HCT116 (cell line): ENCODE data around the gene SLC16A1. TPM values are rescaled to one million over a fixed set of nuclear protein-coding genes. Genes with fewer than 3 reads are reported as not detected.
"Not testable (repeated sequence)": the region's sequence is repeated elsewhere in the genome, so short reads cannot be mapped to it uniquely, and the experiment has no call there.

ENCODE experiments used
- ATAC-seq: fragments of 200-7000 bp; cut with Tn5 transposase; 2 replicates; pipeline ENCODE4 v1.9.1; 2020; ENCODE audit warnings: mild to moderate bottlenecking, moderate library complexity
- BruUV-seq: library from RNA; stranded (reverse); fragments of 400-500 nt; replicated peaks from 2 replicates; lab custom pipeline; 2021; lab: Mats Ljungman, UMichigan
- CTCF ChIA-PET: fragments of 300-600 bp; sonication (Branson Sonifier 250); formaldehyde crosslinking; loops from one replicate; lab custom pipeline; 2021; ENCODE audit warnings: antibody characterized with exemption; lab: Charles Lee
- POLR2A ChIA-PET: fragments of 300-600, 350-600 bp; sonication (Branson Sonifier 250); formaldehyde crosslinking; loops from one replicate; lab custom pipeline; 2021; ENCODE audit warnings: antibody characterized with exemption; lab: Charles Lee
- RAD21 ChIA-PET, 2 experiments: fragments of 300-600 bp; sonication (Branson Sonifier 250); formaldehyde crosslinking; loops; one replicate each; lab custom pipeline; 2023; ENCODE audit warnings: low total read pairs in 2 of 2; ENCODE audit not compliant: uncharacterized antibody in 2 of 2, unreplicated experiment in 2 of 2, low non-redundant PET in 1 of 2; lab: Charles Lee
- DNase-seq: peaks from one replicate; pipeline ENCODE4 v3.0.0-alpha.2; 2010; ENCODE audit warnings: low read depth, low spot score
- H2AFZ ChIP-seq: fragments of 200-600 bp; shearing (Covaris generic), sonication (generic); 2 replicates; pipeline ENCODE4 v1.6.1; 2017; ENCODE audit warnings: low read depth, mixed run types, mixed read lengths, antibody characterized with exemption, low read length; ENCODE audit not compliant: poor library complexity, severe bottlenecking
- H3K27ac ChIP-seq: 2 replicates; pipeline ENCODE4 v1.5.1; 2012; ENCODE audit warnings: low read depth, low read length
- H3K27me3 ChIP-seq: fragments of 200-600 bp; sonication (generic); 2 replicates; pipeline ENCODE4 v1.6.1; 2016; ENCODE audit warnings: mixed run types, low read length, mixed read lengths; ENCODE audit not compliant: insufficient read depth
- H3K36me3 ChIP-seq, 2 experiments: fragments of 200-500 bp in 1 of 2; fragments of 200-600 bp in 1 of 2; sonication (Bioruptor generic) in 1 of 2; sonication (generic) in 1 of 2; 2 replicates each; pipeline versions ENCODE4 v1.5.1 to v1.6.1; 2014 to 2016; ENCODE audit warnings: low read length in 2 of 2, inconsistent platforms in 1 of 2, mixed read lengths in 1 of 2, mixed run types in 1 of 2; ENCODE audit not compliant: insufficient read depth in 2 of 2, control insufficient read depth in 1 of 2
- H3K4me1 ChIP-seq, 2 experiments: fragments of 200-600 bp in 1 of 2; sonication (generic) in 1 of 2; 2 replicates each; pipeline versions ENCODE4 v1.5.1 to v1.6.1; 2012 to 2017; ENCODE audit warnings: low read length in 2 of 2, inconsistent platforms in 1 of 2, mild to moderate bottlenecking in 1 of 2, mixed read lengths in 1 of 2, mixed run types in 1 of 2, moderate library complexity in 1 of 2; ENCODE audit not compliant: insufficient read depth in 2 of 2, control insufficient read depth in 1 of 2
- H3K4me2 ChIP-seq: fragments of 200-600 bp; sonication (generic); 2 replicates; pipeline ENCODE4 v1.6.1; 2017; ENCODE audit warnings: mixed run types, low read length, mixed read lengths
- H3K4me3 ChIP-seq, 2 experiments: fragments of 200-600 bp in 1 of 2; sonication (generic) in 1 of 2; replicated peaks in 1 of 2; 2 replicates each; pipeline ENCODE4 v1.5.1; 2011 to 2016; ENCODE audit warnings: low read length in 2 of 2, control low read depth in 1 of 2, low read depth in 1 of 2, mild to moderate bottlenecking in 1 of 2, mixed read lengths in 1 of 2, mixed run types in 1 of 2
- H3K79me2 ChIP-seq: fragments of 200-600 bp; sonication (generic); 2 replicates; pipeline ENCODE4 v1.6.1; 2017; ENCODE audit warnings: mild to moderate bottlenecking, mixed run types, low read length, moderate library complexity, mixed read lengths; ENCODE audit not compliant: insufficient read depth
- H3K9ac ChIP-seq: fragments of 200-600 bp; sonication (generic); 2 replicates; pipeline ENCODE4 v1.6.1; 2016; ENCODE audit warnings: low read length, mixed read lengths
- H3K9me2 ChIP-seq: fragments of 200-600 bp; sonication (generic), shearing (Covaris generic); 2 replicates; pipeline ENCODE4 v1.6.1; 2017; ENCODE audit warnings: mixed run types, mild to moderate bottlenecking, moderate library complexity; ENCODE audit not compliant: insufficient read depth
- H3K9me3 ChIP-seq, 2 experiments: fragments of 200-500 bp in 1 of 2; fragments of 200-600 bp in 1 of 2; sonication (Bioruptor generic) in 1 of 2; sonication (generic) in 1 of 2; 2 replicates each; pipeline ENCODE4 v1.6.1; 2014 to 2017; ENCODE audit warnings: low read length in 2 of 2, mixed read lengths in 2 of 2, inconsistent platforms in 1 of 2, low read depth in 1 of 2, mild to moderate bottlenecking in 1 of 2, mixed run types in 1 of 2, moderate library complexity in 1 of 2; ENCODE audit not compliant: control insufficient read depth in 1 of 2, insufficient read depth in 1 of 2
- H4K20me1 ChIP-seq: fragments of 200-600 bp; sonication (generic), shearing (Covaris generic); 2 replicates; pipeline ENCODE4 v1.6.1; 2017; ENCODE audit warnings: mixed run types, mild to moderate bottlenecking, moderate library complexity; ENCODE audit not compliant: insufficient read depth
- CEBPB ChIP-seq: IDR thresholded peaks from 2 replicates; pipeline ENCODE4 v1.6.1; 2012; ENCODE audit warnings: low read depth
- EGR1 ChIP-seq: IDR thresholded peaks from 2 replicates; pipeline ENCODE4 v1.6.1; 2012; ENCODE audit warnings: low read depth
- FOSL1 ChIP-seq: IDR thresholded peaks from 2 replicates; pipeline ENCODE4 v1.6.1; 2012; ENCODE audit warnings: low read depth
- POLR2AphosphoS5 ChIP-seq: IDR thresholded peaks from 2 replicates; pipeline ENCODE4 v1.6.1; 2011; ENCODE audit warnings: mild to moderate bottlenecking, low read depth, low read length, moderate library complexity
- SIN3A ChIP-seq: IDR thresholded peaks from 2 replicates; pipeline ENCODE4 v1.6.1; 2012; ENCODE audit warnings: low read depth
- TCF7L2 ChIP-seq: IDR thresholded peaks from 2 replicates; pipeline ENCODE4 v1.7.0; 2011; ENCODE audit warnings: borderline replicate concordance, inconsistent platforms; ENCODE audit not compliant: insufficient read depth, insufficient read length; ENCODE audit errors: extremely low read depth
- intact Hi-C: fragments of 100-400 bp; cut with micrococcal nuclease; formaldehyde crosslinking; loops from 2 replicates; pipeline ENCODE4 v1.10.0; 2022
- total RNA-seq: library from RNA; stranded (reverse); gene quantifications from one replicate; pipeline ENCODE4 v1.2.1, GENCODE V29; 2021; ENCODE audit not compliant: unreplicated experiment
- TF ChIP-seq, protein P1 (sequence below): IDR thresholded peaks from 2 replicates; pipeline ENCODE4 v1.6.1; 2011; ENCODE audit warnings: mild to moderate bottlenecking, low read length, moderate library complexity; ENCODE audit not compliant: insufficient replicate concordance; ENCODE audit errors: extremely low read depth
- TF ChIP-seq, protein P2 (sequence below): IDR thresholded peaks from 2 replicates; pipeline ENCODE4 v1.6.1; 2012; ENCODE audit warnings: low read depth

The SLC16A1 gene
- total RNA-seq, 1 experiment from 2014 or later, result 96.7 TPM

DNA sequence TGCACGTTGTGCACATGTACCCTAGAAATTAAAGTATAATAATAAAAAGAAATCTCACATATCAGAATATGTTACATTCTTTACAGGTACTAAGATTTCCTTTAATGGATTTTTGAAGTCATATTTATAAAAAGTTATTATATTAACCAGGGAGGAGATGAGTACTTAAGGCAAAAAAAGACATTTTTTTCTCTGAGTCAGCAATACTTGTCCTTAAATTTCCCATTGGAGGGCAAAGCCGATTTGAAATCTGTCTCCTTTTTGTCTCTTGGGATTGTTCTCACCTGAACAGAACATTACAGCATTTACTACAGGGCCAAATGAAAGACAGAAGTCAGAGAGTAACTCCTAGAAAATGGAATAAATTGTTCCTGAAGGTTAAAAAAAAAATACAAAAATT, 26.3 kb upstream of the SLC16A1 start (continued):
- TF ChIP-seq TCF7L2 (no peak), POLR2AphosphoS5 (no peak), FOSL1 (no peak), CEBPB (no peak), SIN3A (no peak)

DNA sequence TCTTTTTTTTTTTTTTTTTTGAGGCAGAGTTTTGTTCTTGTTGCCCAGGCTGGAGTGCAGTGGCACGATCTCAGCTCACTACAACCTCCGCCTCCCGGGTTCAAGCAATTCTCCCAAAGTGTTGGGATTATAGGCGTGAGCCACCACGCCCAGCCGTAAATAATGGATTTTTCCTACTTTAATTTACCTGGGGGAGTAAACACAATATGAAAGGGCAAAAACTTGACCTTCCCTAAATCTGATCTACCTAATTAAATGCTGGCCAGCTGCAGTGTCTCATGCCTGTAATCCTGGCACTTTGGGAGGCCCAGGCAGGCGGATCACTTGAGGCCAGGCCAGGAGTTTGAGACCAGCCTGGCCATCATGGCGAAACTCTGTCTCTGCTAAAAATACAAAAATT, 25.8 kb upstream of the SLC16A1 start:
- H3K9me3 ChIP-seq, ATAC-seq, H4K20me1 ChIP-seq, H3K79me2 ChIP-seq, H3K27me3 ChIP-seq, H3K4me3 ChIP-seq, H2AFZ ChIP-seq, H3K4me2 ChIP-seq, H3K9ac ChIP-seq, CTCF ChIA-PET, BruUV-seq, H3K9me2 ChIP-seq, RAD21 ChIA-PET, H3K4me1 ChIP-seq, H3K36me3 ChIP-seq, H3K27ac ChIP-seq, DNase-seq, POLR2A ChIA-PET, intact Hi-C loops: not testable (repeated sequence)

DNA sequence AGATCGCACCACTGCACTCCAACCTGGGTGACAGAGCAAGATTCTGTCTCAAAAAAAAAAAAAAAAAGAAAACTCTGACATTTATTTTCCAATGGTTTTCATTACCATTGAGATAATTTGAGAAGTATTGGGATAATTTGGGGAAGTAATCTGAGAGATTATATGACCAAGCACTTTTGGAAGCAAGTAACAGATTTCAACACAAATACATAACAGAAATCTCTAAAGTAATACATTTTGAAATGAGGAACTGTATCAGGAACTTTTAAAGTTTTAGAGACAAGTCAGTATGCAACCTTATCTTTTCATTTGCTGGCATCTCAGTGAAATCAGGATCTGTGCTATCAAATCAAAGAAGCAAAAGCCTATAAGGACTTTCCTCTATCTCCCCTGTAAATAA, 25.4 kb upstream of the SLC16A1 start:
- no peaks in the 10 kb centered on the region for H3K9me3 ChIP-seq
- intact Hi-C loops, result no loop called here
- H3K27ac ChIP-seq, result no peak overlapping the region
- H3K36me3 ChIP-seq, result no peaks in the 10 kb centered on the region
- no peak overlapping the region for H3K4me2 ChIP-seq
- no peak for DNase-seq
- RAD21 ChIA-PET, result no interaction called here
- TF ChIP-seq SIN3A, result no peak
- no peak for TF ChIP-seq EGR1
- no peak for TF ChIP-seq TCF7L2
- no peak for TF ChIP-seq POLR2AphosphoS5
- TF ChIP-seq, protein P1, sequence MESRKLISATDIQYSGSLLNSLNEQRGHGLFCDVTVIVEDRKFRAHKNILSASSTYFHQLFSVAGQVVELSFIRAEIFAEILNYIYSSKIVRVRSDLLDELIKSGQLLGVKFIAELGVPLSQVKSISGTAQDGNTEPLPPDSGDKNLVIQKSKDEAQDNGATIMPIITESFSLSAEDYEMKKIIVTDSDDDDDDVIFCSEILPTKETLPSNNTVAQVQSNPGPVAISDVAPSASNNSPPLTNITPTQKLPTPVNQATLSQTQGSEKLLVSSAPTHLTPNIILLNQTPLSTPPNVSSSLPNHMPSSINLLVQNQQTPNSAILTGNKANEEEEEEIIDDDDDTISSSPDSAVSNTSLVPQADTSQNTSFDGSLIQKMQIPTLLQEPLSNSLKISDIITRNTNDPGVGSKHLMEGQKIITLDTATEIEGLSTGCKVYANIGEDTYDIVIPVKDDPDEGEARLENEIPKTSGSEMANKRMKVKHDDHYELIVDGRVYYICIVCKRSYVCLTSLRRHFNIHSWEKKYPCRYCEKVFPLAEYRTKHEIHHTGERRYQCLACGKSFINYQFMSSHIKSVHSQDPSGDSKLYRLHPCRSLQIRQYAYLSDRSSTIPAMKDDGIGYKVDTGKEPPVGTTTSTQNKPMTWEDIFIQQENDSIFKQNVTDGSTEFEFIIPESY, result no peak
- TF ChIP-seq, protein P2, sequence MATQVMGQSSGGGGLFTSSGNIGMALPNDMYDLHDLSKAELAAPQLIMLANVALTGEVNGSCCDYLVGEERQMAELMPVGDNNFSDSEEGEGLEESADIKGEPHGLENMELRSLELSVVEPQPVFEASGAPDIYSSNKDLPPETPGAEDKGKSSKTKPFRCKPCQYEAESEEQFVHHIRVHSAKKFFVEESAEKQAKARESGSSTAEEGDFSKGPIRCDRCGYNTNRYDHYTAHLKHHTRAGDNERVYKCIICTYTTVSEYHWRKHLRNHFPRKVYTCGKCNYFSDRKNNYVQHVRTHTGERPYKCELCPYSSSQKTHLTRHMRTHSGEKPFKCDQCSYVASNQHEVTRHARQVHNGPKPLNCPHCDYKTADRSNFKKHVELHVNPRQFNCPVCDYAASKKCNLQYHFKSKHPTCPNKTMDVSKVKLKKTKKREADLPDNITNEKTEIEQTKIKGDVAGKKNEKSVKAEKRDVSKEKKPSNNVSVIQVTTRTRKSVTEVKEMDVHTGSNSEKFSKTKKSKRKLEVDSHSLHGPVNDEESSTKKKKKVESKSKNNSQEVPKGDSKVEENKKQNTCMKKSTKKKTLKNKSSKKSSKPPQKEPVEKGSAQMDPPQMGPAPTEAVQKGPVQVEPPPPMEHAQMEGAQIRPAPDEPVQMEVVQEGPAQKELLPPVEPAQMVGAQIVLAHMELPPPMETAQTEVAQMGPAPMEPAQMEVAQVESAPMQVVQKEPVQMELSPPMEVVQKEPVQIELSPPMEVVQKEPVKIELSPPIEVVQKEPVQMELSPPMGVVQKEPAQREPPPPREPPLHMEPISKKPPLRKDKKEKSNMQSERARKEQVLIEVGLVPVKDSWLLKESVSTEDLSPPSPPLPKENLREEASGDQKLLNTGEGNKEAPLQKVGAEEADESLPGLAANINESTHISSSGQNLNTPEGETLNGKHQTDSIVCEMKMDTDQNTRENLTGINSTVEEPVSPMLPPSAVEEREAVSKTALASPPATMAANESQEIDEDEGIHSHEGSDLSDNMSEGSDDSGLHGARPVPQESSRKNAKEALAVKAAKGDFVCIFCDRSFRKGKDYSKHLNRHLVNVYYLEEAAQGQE, result no peak
- ATAC-seq, result no peak
- H3K9ac ChIP-seq, result no peak overlapping the region
- H4K20me1 ChIP-seq, result no peaks in the 10 kb centered on the region
- CTCF ChIA-PET, result no interaction called here
- no peaks in the 10 kb centered on the region; the same call in none of the 2 replicates for H3K79me2 ChIP-seq
- POLR2A ChIA-PET, result no interaction called here
- H3K9me2 ChIP-seq, result no peaks in the 10 kb centered on the region
- H3K4me1 ChIP-seq, result no peaks in the 10 kb centered on the region
- no peak overlapping the region for H3K4me3 ChIP-seq
- H2AFZ ChIP-seq, result no peak overlapping the region
- BruUV-seq, result no TSS peak
- no peaks in the 10 kb centered on the region for H3K27me3 ChIP-seq
